DND-41 (cell line): ENCODE measurements around the gene SCT.

ENCODE experiments used
- EZH2 ChIP-seq: IDR thresholded peaks from 3 replicates; pipeline ENCODE4 v1.6.1; 2012; ENCODE audit warnings: borderline replicate concordance, low read depth, mild to moderate bottlenecking, moderate library complexity, low read length, inconsistent platforms; ENCODE audit not compliant: severe bottlenecking
- TF ChIP-seq, protein P1 (sequence below): IDR thresholded peaks from 2 replicates; pipeline ENCODE4 v1.5.1; 2012; ENCODE audit warnings: borderline replicate concordance, low read length, moderate library complexity, mild to moderate bottlenecking; ENCODE audit not compliant: poor library complexity, severe bottlenecking; ENCODE audit errors: extremely low read depth

DNA sequence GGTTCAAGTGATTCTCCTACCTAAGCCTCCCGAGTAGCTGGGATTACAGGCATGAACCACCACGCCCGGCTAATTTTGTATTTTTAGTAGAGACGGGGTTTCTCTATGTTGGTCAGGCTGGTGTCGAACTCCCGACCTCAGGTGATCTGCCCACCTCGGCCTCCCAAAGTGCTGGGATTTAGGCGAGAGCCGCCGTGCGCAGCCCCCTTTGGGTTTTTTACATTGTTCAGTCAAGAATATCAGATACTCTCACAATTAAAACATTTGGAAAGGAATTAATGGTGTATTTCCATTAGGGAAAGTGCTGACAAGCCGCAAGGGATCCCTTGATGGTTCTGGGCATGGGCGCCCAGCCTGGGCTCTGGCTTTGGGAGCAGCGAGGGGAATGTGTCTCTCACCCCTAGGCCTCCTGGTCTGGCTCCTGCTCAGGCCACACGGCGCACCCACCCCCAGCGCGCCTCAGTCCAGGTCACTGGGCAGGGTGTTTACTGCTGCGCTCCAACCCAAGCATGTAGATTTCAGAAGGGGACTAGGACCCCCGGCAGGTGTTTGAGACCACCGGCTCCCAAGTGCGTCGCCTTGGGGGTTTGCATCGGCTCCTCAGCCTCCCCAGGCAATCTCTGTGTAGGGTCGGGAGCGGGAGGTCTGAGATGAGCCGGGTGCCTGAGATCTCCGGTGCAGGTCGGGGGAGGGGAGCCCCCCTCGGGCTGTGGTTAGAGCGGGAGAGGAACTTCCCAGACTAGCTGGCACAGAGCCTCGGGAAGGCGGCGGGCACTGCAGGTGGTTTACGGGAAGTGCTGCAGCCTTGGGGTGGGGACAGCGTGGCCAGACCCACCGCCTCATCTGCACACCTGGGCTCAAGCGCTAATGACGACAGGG, 10.4 kb downstream of the SCT start:
- TF ChIP-seq, protein P1, sequence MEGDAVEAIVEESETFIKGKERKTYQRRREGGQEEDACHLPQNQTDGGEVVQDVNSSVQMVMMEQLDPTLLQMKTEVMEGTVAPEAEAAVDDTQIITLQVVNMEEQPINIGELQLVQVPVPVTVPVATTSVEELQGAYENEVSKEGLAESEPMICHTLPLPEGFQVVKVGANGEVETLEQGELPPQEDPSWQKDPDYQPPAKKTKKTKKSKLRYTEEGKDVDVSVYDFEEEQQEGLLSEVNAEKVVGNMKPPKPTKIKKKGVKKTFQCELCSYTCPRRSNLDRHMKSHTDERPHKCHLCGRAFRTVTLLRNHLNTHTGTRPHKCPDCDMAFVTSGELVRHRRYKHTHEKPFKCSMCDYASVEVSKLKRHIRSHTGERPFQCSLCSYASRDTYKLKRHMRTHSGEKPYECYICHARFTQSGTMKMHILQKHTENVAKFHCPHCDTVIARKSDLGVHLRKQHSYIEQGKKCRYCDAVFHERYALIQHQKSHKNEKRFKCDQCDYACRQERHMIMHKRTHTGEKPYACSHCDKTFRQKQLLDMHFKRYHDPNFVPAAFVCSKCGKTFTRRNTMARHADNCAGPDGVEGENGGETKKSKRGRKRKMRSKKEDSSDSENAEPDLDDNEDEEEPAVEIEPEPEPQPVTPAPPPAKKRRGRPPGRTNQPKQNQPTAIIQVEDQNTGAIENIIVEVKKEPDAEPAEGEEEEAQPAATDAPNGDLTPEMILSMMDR: no peak
- TF ChIP-seq EZH2: no peak
